GM13976 (cell line): ENCODE results near the gene KRT74.

Experiments used
- DNase-seq: peaks from one replicate; pipeline ENCODE4 v3.0.0; 2012; ENCODE audit warnings: low spot score
- CTCF ChIP-seq: IDR thresholded peaks from 2 replicates; pipeline ENCODE4 v1.5.1; 2012; ENCODE audit warnings: borderline replicate concordance, mild to moderate bottlenecking; ENCODE audit not compliant: insufficient read depth; ENCODE audit errors: extremely low read depth, missing control alignments, control extremely low read depth
- in situ Hi-C: fragments of 300-500 bp; cut with MboI; formaldehyde crosslinking; loops from one replicate; pipeline ENCODE4 v1.12.0; 2022; ENCODE audit warnings: low sequenced_read_pairs, mixed read lengths, inconsistent platforms; ENCODE audit not compliant: unreplicated experiment

KRT74 gene

GRCh38 chr12:52517888-52518287 lies 55.8 kb downstream of the KRT74 start:
- no peak for TF ChIP-seq CTCF
- in situ Hi-C loops, result no loop called here
- DNase-seq, result no peak

GRCh38 chr12:52517005-52517835 lies 56.4 kb downstream of the KRT74 start:
- DNase-seq, result no peak
- in situ Hi-C loops, result no loop called here
- TF ChIP-seq CTCF, result no peak

GRCh38 chr12:52515927-52516831 lies 57.5 kb downstream of the KRT74 start:
- in situ Hi-C loops, result no loop called here
- no peak for DNase-seq
- no peak for TF ChIP-seq CTCF
